GM10248 (cell line): ENCODE results near the gene FDXR.
A peak's percentile ranks its signal among the peaks of the same experiment; 100 is the strongest.
"Not testable (repeated sequence)": the region's sequence is repeated elsewhere in the genome, so short reads cannot be mapped to it uniquely, and the experiment has no call there.

Experiments
- CTCF ChIA-PET: fragments of 300-600 bp; sonication (Branson Sonifier 250); formaldehyde crosslinking; extraction: SDS; loops from one replicate; lab custom pipeline; 2021; ENCODE audit warnings: antibody characterized with exemption; lab: Yijun Ruan, JAX
- POLR2A ChIA-PET: fragments of 350-650 bp; sonication (Branson Sonifier 250); formaldehyde crosslinking; extraction: SDS; loops from one replicate; lab custom pipeline; 2020; ENCODE audit warnings: antibody characterized with exemption; lab: Yijun Ruan, JAX
- DNase-seq: peaks from one replicate; pipeline ENCODE4 v3.0.0; 2012; ENCODE audit errors: extremely low spot score
- TF ChIP-seq, protein P1 (sequence below): IDR thresholded peaks from 2 replicates; pipeline ENCODE4 v1.5.1; 2012; ENCODE audit warnings: mild to moderate bottlenecking, low read depth; ENCODE audit errors: extremely low read depth, missing control alignments, control extremely low read depth

FDXR gene

DNA sequence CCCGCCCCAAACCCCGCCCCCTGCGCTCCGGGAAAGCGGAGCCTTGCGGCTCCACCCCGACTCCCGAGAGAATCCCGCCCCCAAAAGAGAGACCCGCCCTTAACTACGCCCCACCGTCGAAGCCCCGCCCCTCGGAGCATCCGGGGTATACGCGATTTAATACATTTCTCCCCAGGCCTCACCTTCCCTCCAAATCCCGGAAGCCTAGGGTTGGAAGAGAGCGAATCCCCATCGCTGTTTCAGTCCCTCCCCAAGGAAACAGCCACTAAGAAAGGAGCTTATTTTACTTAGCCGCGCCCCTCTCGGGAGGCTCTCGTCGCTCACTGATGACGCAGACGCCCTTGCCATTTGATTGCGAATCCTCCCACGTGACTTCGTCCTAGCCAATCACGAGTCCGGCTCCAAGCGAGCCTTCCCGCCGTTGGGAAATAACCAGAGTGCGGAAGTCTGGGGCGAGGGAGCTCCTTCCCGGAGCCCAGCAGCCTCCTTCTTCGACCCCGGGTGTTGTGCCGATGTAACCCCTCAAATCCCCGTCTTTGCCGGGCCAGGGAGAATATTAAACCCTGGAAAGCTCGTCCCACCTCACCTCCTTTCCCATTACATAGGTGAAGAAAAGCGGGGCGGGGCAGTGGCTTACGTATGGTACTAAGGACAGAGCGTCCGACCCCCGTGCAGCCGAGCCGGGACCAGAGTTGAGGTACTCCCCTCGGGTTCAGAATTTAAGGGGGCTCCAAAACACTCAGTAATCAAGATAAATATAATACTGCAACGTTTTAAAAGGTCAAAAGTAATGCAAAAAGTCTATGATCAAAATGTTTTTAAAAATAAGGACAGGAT, 461 bp upstream of the FDXR start:
- ChIA-PET POLR2A (interaction anchor here (0.5 to 1.2 kb wide), 7 partner anchors 18 to 1856 kb away, joined by 3 to 5 read pairs (median 3); partner anchors contain the start of genes SLC25A19 and TMEM94), CTCF (interaction anchor here (1.1 to 11.7 kb wide), 9 partner anchors 10 to 216 kb away, joined by 3 to 107 read pairs (median 9); no protein-coding TSS in a partner anchor)
- TF ChIP-seq, protein P1, sequence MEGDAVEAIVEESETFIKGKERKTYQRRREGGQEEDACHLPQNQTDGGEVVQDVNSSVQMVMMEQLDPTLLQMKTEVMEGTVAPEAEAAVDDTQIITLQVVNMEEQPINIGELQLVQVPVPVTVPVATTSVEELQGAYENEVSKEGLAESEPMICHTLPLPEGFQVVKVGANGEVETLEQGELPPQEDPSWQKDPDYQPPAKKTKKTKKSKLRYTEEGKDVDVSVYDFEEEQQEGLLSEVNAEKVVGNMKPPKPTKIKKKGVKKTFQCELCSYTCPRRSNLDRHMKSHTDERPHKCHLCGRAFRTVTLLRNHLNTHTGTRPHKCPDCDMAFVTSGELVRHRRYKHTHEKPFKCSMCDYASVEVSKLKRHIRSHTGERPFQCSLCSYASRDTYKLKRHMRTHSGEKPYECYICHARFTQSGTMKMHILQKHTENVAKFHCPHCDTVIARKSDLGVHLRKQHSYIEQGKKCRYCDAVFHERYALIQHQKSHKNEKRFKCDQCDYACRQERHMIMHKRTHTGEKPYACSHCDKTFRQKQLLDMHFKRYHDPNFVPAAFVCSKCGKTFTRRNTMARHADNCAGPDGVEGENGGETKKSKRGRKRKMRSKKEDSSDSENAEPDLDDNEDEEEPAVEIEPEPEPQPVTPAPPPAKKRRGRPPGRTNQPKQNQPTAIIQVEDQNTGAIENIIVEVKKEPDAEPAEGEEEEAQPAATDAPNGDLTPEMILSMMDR, result no peak
- DNase-seq, result peak; percentile 100

DNA sequence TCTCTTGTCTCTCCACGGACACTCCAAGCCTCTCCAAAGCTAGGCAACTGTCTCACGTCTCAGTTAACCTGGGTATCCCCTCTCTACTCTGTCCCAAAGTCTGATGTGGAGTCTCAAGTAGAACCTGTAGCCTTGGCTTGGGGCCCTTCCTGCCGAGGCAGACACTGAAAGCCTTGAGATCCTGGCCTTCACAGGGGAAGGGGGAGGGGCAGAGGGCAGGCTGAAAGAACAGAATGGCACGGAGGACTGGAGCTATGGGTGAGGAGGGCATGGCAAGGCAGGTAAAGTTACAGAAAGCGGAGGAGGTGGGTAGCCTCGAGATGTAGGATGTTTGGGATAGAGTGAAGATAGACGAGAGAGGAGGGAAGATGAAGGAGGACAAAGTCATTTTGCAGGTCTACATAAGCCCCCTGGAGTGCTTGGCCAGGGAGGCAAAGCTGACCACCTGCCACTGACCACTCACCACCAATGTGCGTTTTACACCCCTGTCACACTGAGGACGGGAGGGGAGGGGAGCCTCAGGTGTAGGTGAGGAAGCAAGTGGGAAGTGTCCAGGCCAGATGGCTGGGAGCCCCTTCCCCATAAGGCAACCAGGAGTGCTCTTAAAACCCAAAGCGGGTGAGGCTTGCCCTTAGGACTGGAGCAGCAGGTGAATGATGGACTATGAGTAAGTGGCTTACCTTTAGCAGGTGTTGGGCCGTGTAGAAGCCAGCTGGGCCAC, 1.3 kb downstream of the FDXR start:
- TF ChIP-seq, protein P1, result no peak
- DNase-seq, result no peak
- CTCF ChIA-PET, result interaction anchor here (1.4 to 12.9 kb wide), 6 partner anchors 8 to 214 kb away, joined by 5 to 248 read pairs (median 10); no protein-coding TSS in a partner anchor
- POLR2A ChIA-PET, result interaction anchor here (0.6 kb wide), 1 partner anchor 170 kb away, joined by 4 read pairs; no protein-coding TSS in a partner anchor

DNA sequence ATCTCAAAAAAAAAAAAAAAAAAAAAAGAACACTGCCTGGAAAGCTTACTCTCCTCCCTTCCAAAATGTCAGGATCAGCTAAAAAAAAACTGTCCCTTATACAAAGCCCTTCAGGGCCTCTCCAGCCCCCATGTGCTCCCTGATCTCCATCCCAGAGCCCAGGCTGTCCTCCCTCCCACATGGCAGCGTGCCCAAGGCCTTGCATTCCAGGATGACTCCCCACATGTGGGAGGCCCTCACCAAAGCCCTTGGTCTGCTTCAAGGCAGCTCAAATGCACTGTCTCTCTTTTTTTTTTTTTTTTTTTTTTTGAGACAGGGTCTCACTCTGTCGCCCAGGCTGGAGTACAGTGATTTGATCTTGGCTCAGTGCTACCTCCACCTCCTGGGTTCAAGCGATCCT, 2.3 kb downstream of the FDXR start:
- TF ChIP-seq, protein P1, result no peak
- POLR2A ChIA-PET, result no interaction called here
- CTCF ChIA-PET, result interaction anchor here (1.1 to 12.9 kb wide), 6 partner anchors 8 to 213 kb away, joined by 3 to 248 read pairs (median 6); partner anchors contain the start of gene OTOP2
- no peak for DNase-seq

DNA sequence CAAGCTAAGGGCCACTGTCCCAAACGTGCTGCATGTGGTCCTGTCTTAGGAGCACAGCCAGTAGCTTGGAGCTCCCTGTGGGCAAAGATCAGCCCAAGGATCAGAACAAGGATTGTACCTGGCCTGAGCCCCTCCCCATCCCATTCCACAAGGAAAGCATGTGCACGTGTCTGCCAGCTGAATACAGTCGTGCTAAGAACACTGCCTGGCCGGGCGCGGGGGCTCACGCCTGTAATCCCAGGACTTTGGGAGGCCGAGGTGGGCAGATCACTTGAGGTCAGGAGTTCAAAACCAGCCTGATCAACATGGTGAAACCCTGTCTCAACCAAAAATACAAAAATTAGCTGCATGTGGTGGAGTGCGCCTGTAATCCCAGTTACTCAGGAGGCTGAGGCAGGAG, 2.8 kb downstream of the FDXR start:
- CTCF ChIA-PET, result interaction anchor here (1.1 to 12.9 kb wide), 6 partner anchors 8 to 212 kb away, joined by 3 to 248 read pairs (median 6); partner anchors contain the start of gene OTOP2
- POLR2A ChIA-PET, result not testable (repeated sequence)

DNA sequence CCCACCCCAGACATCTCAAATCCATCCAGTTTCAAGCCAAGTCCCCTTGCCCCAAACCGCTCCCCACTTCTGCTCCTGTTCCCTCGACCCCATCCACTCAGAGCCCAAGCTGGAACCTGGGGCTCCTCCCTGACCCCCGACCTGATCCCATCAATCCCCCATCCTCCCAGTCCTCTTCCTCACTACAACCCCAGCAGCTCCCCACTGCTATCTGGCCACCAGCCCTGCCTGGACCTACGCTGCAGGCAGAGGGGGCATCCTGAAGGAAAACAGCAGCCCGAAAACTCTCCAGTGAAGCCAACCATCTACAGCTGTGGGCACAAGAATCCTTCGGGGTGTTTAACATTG, 3.9 kb downstream of the FDXR start:
- ChIA-PET POLR2A (no interaction called here), CTCF (interaction anchor here (1.2 to 12.9 kb wide), 5 partner anchors 10 to 125 kb away, joined by 3 to 248 read pairs (median 4); no protein-coding TSS in a partner anchor)
- TF ChIP-seq, protein P1, result no peak
- no peak for DNase-seq

More for the DNA sequence above, 2.8 kb downstream of the FDXR start:
- DNase-seq, result not testable (repeated sequence)

DNA sequence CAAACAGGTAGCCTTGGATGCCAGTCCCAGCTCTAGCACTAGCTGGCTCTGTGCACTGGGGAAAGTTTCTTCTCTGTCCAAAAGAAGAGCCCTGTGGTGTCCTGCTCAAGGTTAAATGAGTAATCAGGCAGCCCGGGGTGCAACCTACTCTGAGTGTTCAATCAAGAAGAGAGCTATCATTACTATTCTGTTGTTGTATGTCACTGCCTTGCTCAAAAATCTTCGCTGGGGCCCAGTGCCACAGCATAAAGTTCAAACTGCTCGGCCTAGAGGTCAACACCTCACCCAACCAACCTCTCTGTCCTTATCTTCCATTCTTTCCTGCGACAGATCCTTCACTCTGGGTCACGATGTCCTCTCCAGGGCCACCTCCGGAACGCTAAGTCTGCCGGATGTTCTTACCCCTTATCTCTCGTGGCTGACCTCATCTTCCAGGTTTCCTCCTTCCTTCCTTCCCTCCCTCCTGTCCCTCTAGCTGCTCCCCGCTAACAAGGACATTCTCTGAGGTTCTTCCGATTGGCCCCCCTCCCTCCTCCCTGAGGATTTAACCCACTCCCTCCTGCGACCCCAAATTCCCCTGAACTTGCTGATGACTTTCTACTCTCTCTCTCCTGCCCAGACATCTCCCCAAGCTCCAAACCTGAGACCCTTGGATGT, 4.4 kb downstream of the FDXR start:
- DNase-seq, result no peak
- TF ChIP-seq, protein P1, result no peak
- ChIA-PET CTCF (interaction anchor here (1.2 to 12.9 kb wide), 5 partner anchors 10 to 124 kb away, joined by 3 to 248 read pairs (median 4); no protein-coding TSS in a partner anchor), POLR2A (no interaction called here)
